HG03558 (cell line): ENCODE data around the gene REP15.
"Not testable (repeated sequence)": the region's sequence is repeated elsewhere in the genome, so short reads cannot be mapped to it uniquely, and the experiment has no call there.

Source experiments
- ATAC-seq: cut with Tn5 transposase; IDR thresholded peaks from one replicate; pipeline ENCODE4 v1.9.1; 2021; ENCODE audit warnings: moderate number of reproducible peaks; ENCODE audit not compliant: unreplicated experiment; ENCODE audit errors: extremely low read depth

REP15 gene

DNA sequence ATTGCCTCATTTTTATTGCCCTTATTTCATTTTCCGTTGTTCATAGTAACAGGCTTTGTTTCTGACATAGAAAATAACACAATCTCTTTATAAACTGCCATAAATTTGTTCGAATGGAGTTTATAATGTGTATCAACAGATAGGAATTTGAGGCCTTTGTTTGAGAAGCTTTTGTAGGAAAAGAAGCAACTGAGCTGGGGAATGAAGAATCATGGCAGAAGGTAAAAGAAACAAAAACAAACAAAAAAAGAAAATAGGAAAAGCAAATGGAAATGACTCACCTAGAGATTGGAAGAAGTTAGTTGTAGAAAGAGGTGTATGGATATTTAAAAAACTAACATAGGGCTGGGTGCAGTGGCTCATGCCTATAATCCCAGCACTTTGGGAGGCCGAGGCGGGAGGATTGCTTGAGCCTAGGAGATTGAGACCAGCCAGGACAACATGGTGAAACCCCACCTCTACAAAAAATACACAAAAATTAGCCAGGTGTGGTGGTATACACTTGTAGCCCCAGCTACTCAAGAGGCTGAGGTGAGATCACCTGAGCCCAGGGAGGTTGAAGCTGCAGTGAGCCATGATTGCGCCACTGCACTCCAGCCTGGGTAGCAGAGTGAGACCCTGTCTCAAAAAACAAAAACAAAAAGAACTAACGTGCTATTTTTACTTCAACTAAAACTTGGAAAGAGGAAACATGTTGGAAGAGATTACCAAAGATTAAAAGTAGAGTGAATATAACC is 523 bp upstream of the REP15 start:
- no peak for ATAC-seq

GRCh38 chr12:27696864-27697564 is 767 bp downstream of the REP15 start:
- no peak for ATAC-seq

DNA sequence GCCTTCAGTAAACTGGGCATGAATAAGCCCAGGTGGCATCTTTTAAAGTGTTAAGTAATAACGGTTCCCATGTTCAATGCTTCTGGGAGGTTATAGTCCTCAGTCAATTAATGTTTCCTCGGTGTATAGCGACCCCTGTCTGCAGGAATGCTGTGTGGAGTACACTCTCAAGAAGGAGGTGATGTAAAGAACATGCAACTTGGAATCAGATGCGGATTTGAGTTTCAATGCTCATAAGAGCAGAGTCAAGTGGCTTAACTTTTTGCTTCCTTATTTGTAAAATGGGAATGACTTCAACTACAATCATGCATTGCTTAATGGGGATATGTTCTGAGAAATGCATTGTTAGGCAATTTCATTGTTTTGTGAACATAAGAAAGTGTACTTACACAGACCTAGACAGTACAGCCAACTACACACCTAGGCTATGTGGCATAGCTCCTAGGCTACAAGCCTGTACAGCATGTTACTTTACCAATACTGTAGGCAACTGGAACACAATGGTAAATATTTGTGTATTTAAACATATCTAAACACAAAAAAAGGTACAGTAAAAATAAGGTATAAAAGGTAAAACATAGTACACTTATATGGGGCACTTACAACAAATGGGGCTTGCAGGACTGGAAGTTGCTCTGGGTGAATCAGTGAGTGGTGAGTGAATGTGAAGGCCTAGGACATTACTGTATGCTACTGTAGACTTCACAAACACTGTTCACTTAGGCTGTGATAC is 7.6 kb downstream of the REP15 start:
- no peak for ATAC-seq

- no peak for ATAC-seq
Measured at GRCh38 chr12:27705263-27705662, 9.0 kb downstream of the REP15 start.

DNA sequence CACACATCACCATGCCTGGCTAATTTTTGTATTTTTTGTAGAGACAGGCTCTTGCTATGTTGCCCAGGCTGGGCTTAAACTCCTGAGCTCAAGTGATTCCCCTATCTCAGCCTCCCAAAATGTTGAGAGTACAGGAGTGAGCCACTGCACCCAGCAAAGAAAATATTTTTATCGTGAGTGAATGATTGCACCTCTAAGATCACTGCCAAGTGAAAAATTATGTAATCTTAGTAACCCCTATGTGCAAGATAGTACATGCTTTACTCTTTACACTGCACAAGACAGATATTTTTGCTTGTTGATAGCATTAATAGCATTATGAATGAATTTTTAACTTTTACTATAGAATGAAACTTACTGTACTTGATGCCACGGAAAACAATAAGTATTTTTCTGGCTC is 11.0 kb downstream of the REP15 start:
- no peak for ATAC-seq

DNA sequence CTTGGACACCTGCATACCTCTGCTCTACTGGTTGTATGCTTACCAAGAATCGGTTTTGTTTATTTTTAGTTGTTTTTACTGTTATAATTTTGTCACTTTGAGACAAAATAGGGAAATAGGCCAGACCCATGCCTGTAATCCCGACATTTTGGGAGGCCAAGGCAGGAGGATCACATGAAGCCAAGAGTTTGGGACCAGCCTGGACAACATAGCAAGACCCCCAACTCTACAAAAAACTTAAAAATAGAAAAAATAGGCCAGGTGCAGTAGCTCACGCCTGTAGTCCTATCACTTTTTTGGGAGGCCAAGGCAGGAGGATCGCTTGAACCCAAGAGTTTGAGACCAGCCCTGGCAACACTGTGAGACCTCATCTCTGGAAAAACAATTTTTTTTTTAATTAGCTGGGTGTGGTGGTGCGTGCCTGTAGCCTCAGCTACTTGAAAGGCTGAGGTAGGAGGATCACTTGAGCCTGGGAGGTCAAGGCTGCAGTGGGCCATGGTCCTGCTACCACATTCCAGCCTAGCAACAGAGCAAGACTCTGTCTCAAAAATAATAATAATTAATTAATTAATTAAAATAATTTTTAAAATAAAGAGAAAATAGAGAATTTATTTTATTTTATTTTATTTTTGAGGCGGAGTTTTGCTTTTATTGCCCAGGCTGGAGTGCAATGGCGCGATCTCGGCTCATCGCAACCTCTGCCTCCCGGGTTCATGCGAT is 13.1 kb downstream of the REP15 start:
- ATAC-seq, result no peak

- peak; percentile 24 for ATAC-seq
Measured at GRCh38 chr12:27709932-27710591, 13.8 kb downstream of the REP15 start.

DNA sequence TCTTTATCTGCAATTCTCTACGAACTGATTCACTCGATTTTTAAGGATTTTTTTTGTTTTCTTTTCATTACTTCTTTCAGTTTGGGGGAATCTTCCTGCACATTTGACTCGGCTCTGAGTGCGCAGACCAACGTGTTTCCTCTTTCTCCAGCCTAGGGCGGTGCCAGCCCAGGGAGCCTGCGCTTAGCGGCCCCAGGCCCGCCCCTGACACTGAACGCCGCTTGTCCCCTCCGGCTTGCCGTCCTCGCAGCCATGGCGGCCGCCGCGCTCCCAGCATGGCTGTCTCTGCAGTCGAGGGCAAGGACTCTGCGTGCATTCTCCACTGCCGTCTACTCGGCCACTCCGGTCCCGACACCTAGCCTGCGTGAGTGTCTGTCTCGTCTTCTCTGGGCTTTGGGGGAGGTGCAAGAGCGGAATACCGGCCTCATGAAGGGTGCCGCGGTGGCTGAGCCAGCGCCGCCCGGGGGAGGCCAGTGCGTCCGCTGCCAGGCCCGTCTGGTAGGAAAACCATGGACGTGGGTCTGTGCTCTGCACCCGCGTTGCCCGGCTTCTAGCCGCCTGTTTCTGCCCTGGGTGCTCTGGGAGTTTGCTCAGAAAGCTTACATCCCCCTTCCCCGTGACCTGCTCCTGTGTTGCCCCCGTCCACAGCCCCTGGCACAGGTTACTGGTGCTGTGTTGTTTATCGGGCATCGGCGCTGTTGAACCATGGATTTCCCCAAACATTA is 14.5 kb downstream of the REP15 start, which contains the start of gene MRPS35:
Gene MRPS35 (plus strand): TSS at position 241 of the 725 bp plus-strand sequence. CDS start 12 bp downstream, at position 253.
- ATAC-seq, result peak; percentile 84

GRCh38 chr12:27711317-27711682 is 15.1 kb downstream of the REP15 start:
- no peak for ATAC-seq

DNA sequence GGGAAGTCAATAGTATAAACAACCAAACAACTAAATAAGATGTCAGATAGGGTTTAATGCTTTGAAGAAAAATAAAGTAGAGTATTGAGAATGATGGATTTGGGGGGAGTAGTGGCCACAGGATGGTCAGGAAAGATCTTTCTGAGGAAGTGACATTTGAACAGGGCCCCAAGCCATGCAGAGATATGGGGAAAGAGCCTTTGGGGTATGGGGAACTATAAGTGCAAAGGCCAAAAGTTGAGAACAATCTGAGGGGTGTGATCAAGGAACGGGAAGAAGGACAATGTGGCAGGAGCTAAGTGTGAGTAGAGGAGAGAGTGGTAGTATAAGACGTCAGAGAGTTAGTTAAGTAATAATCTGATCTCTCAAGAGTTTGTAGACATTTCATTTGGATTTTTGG is 15.7 kb downstream of the REP15 start:
- ATAC-seq, result no peak

DNA sequence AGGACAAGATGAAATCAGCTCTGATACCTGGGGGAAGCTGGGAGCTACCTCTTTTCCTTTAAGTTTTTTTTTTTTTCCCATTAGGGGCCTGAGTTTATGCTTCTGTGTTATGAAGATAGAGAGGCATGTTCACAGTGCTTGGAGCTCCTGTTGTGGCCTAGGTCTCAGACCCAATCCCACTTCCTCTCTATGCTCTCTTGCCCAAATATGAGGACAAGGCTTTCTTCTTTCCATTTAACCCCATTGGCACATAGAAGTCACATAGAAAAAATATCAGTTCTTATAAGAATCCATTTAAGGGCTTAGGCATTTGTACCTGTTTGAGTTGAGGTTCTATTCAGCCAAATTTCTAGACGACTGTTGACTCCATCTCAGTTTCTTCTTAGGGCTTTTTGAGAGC is 27.0 kb downstream of the REP15 start:
- no peak for ATAC-seq

GRCh38 chr12:27730097-27730588 is 33.9 kb downstream of the REP15 start:
- no peak for ATAC-seq

GRCh38 chr12:27732281-27732680 is 36.0 kb downstream of the REP15 start:
- no peak for ATAC-seq

- no peak for ATAC-seq
Measured at GRCh38 chr12:27733052-27733656, 36.9 kb downstream of the REP15 start.

GRCh38 chr12:27733791-27734190 is 37.5 kb downstream of the REP15 start:
- no peak for ATAC-seq

DNA sequence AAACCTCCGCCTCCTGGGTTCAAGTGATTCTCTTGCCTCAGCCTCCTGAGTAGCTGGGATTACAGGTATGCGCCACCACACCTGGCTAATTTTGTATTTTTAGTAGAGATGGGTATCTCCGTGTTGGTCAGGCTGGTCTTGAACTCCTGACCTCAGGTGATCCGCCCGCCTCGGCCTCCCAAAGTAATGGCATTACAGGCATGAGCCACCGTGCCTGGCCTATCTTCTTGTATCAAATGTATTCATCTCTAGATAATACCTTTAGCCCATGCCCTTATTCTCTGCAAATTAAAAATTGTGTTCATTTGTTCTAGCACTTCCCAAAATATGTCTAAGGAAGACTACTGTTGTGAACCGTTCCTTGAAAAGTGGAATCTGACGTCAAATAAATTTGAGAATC is 38.1 kb downstream of the REP15 start:
- ATAC-seq, result not testable (repeated sequence)

GRCh38 chr12:27743601-27744000 is 47.4 kb downstream of the REP15 start:
- no peak for ATAC-seq

DNA sequence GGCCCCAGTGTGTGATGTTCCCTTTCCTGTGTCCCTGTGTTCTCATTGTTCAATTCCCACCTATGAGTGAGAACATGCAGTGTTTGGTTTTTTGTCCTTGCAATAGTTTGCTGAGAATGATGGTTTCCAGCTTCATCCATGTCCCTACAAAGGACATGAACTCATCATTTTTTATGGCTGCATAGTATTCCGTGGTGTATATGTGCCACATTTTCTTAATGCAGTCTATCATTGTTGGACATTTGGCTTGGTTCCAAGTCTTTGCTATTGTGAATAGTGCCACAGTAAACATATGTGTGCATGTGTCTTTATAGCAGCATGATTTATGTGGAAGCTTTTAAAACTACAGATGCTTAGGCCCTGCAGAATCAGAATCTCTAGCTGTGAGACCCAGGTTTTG is 49.5 kb downstream of the REP15 start:
- ATAC-seq, result not testable (repeated sequence)
